ENCODE data around the gene CLDN19. TPM values are rescaled to one million over a fixed set of nuclear protein-coding genes. Genes with fewer than 3 reads are reported as not detected.
A peak's percentile ranks its signal among the peaks of the same experiment; 100 is the strongest.

CLDN19 gene
- total and polyA plus RNA-seq, 4 donors, result 0.14 to 5.1 TPM; not detected in 2

- Histone ChIP-seq H3K27ac (ENCODE audit: low read depth in 1 of 2, low read length in 2 of 2) (no peak overlapping the region), H3K36me3 (ENCODE audit: control insufficient read depth in 4 of 4, insufficient read depth in 3 of 4, low read depth in 1 of 4, low read length in 3 of 4) (peaks cover 9 to 56% (median 28%) of the 10 kb centered on the region in 4 donors), H3K9ac (ENCODE audit: low read depth in 1 of 2, low read length in 2 of 2) (no peak overlapping the region), H3K27me3 (ENCODE audit: control insufficient read depth in 4 of 4, insufficient read depth in 4 of 4, low read length in 3 of 4) (no peaks in the 10 kb centered on the region), H3K4me3 (ENCODE audit: low read depth in 1 of 3, low read length in 3 of 3) (no peak overlapping the region), H3K4me1 (ENCODE audit: control insufficient read depth in 4 of 4, insufficient read depth in 4 of 4, low read length in 3 of 4) (no peaks in the 10 kb centered on the region), H3K9me3 (ENCODE audit: control insufficient read depth in 4 of 4, low read length in 3 of 4) (no peaks in the 10 kb centered on the region)
- no peak for DNase-seq (ENCODE audit: low spot score)
- WGBS, result 91% methylated on average over 10 of the region's 10 CpGs
- TF ChIP-seq ZBTB33 (IDR thresholded peaks at IDR 0.05) (no peak), CTCF (IDR thresholded peaks at IDR 0.05; ENCODE audit: low read depth, low read length, missing input control) (no peak), HNF4A (conservative IDR thresholded peaks at IDR 0.05) (no peak)
Observed at GRCh38 chr1:42748021-42748420, 8.0 kb upstream of the CLDN19 start.

GRCh38 chr1:42747125-42747524 is 7.1 kb upstream of the CLDN19 start:
- Histone ChIP-seq H3K36me3 (ENCODE audit: control insufficient read depth in 4 of 4, insufficient read depth in 3 of 4, low read depth in 1 of 4, low read length in 3 of 4) (peaks cover 6 to 48% (median 20%) of the 10 kb centered on the region in 4 donors), H3K27ac (ENCODE audit: low read depth in 1 of 2, low read length in 2 of 2) (no peak overlapping the region), H3K4me3 (ENCODE audit: low read depth in 1 of 3, low read length in 3 of 3) (no peak overlapping the region), H3K27me3 (ENCODE audit: control insufficient read depth in 4 of 4, insufficient read depth in 4 of 4, low read length in 3 of 4) (no peaks in the 10 kb centered on the region), H3K9me3 (ENCODE audit: control insufficient read depth in 4 of 4, low read length in 3 of 4) (no peaks in the 10 kb centered on the region), H3K9ac (ENCODE audit: low read depth in 1 of 2, low read length in 2 of 2) (no peak overlapping the region), H3K4me1 (ENCODE audit: control insufficient read depth in 4 of 4, insufficient read depth in 4 of 4, low read length in 3 of 4) (no peaks in the 10 kb centered on the region)
- 73% methylated on average over 14 of the region's 14 CpGs for WGBS
- peak; percentile 66 for DNase-seq (ENCODE audit: low spot score)
- no peak for TF ChIP-seq MAX (IDR thresholded peaks at IDR 0.05)
- no peak for TF ChIP-seq ZBTB33 (IDR thresholded peaks at IDR 0.05)
- TF ChIP-seq CTCF (IDR thresholded peaks at IDR 0.05; ENCODE audit: low read depth, low read length, missing input control), result peak; percentile 40
- no peak for TF ChIP-seq HNF4A (conservative IDR thresholded peaks at IDR 0.05)
- TF ChIP-seq EGR1 (IDR thresholded peaks at IDR 0.05; ENCODE audit: low read depth in 2 of 2), result no peak
- TF ChIP-seq ATF3 (IDR thresholded peaks at IDR 0.05), result no peak
- TF ChIP-seq FOXA1 (IDR thresholded peaks at IDR 0.05), result no peak
- TF ChIP-seq GABPA (IDR thresholded peaks at IDR 0.05 in 1 of 2, conservative IDR thresholded peaks at IDR 0.05 in 1 of 2), result no peak
- TF ChIP-seq YY1 (IDR thresholded peaks at IDR 0.05), result no peak
- TF ChIP-seq RXRA (IDR thresholded peaks at IDR 0.05), result no peak
- TF ChIP-seq TAF1 (conservative IDR thresholded peaks at IDR 0.05), result no peak
- TF ChIP-seq RAD21 (IDR thresholded peaks at IDR 0.05), result peak; percentile 62 to 81

All from liver (tissue), 9 donors.